HEK293T (cell line): ENCODE data around the gene DNAH17.

ENCODE experiments used
- BHLHE40 ChIP-seq: fragments of 450-650 bp; IDR thresholded peaks from 2 replicates; pipeline ENCODE4 v1.6.1; 2016; ENCODE audit warnings: mild to moderate bottlenecking, moderate library complexity, borderline replicate concordance
- TF ChIP-seq, protein P1 (sequence below): fragments of 450-650 bp; IDR thresholded peaks from 2 replicates; pipeline ENCODE4 v1.6.1; 2016

DNA sequence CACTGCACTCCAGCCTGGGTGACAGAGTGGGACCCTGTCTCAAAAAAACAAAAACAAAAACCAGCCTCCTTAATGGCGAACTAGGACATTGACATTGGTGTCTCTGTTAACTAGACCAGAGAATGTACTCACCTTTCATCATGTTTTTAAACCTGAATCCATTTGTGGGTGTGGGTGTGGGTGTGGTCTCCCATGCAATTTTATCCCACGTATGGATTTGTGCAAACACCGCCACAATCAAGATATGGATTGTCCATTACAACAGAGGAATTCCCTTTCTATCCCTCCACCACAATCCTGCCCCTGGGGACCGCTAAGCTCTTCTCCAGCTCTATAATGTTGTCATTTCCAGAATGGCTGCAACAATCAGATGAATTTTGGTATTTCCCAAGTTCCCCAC is 49.9 kb downstream of the DNAH17 start:
- no peak for TF ChIP-seq BHLHE40
- TF ChIP-seq, protein P1, sequence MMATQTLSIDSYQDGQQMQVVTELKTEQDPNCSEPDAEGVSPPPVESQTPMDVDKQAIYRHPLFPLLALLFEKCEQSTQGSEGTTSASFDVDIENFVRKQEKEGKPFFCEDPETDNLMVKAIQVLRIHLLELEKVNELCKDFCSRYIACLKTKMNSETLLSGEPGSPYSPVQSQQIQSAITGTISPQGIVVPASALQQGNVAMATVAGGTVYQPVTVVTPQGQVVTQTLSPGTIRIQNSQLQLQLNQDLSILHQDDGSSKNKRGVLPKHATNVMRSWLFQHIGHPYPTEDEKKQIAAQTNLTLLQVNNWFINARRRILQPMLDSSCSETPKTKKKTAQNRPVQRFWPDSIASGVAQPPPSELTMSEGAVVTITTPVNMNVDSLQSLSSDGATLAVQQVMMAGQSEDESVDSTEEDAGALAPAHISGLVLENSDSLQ: no peak
